ENCODE data around the gene PKMYT1.

The PKMYT1 gene

DNA sequence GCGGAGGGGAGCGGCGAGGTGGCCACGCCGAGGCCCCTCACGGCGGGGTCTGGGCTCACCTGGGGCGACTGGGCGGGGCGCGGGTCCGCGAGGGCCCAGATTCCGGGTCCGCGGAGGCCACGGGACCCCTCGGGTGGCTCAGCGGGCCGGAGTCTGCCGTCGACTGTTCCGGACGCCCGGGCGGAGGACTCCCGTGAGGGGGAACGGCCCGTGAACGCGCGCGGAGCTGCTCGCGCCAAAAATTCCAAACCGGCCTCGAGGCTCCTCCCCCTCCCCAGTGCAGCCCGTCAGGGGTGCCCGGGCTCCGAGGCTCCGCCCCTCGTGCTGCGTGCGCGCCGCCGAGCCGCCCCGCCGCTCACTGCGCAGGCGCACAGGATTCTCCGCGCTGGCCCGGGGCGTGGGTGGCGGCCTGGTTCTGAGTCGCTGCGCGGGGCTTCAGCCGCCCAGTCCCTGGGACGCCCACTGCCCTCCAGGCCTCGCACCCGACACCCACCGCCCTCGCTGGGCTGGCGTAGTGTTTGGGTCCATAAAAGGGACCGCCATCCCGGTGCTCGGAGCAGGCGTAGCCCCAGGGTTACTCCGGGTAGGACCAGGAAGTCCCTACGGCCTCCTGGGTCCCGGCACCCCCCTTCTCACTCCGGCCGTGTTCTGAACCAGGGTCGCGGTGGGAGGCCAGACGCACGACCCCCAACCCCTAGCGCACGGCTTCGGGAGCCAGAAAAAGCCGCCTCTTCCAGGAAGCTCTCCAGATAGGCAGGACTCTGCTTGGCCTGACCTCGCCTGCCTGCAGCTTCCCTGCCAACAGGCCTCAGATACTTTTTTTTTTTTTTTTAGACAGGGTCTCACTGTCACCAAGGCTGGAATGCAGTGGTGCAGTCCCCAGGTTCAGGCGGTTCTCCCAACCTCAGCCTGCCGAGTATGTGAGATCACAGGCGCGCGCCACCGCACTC, at the start of gene PKMYT1:
Gene PKMYT1, minus strand, starts transcription at position 220 of the 950 bp plus-strand sequence. CDS start 789 bp downstream, outside the sequence.
- peak; percentile 68 for DNase-seq

DNA sequence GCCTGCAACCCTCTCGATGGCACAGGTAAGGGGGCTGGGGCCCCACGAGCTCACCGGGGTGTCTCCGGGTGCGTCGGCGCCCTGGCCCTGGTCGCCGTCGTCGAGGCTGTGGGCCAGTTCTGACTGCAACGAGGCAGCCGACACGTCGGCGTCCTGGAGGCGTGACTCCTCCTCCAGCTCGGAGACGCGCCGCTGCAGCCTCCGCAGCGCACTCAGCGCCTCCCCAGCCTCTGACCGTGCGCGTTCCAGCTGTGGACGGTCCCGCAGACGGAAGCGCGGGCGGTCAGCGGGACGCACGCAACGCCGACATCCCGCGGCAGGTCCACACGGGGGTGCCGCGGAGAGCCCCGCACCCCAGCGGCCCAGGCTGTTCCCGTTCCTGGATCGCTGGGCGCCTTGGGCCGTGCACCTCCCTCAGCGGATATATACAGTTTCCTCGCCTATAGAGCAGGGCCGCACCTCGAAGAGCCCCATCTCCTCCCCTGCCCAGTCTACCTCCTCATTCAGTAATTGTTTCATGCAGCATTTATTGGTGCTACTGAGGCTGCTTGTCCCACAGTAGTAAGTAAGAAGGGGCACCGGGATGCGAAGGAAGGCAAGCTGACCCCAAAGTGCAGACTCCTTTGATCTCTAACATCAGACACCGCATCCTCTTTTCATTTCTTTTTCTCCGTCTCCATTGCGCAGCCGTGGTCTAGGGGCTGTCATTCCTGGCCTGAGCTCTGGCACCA, 49.4 kb upstream of the PKMYT1 start:
- no peak for DNase-seq

DNA sequence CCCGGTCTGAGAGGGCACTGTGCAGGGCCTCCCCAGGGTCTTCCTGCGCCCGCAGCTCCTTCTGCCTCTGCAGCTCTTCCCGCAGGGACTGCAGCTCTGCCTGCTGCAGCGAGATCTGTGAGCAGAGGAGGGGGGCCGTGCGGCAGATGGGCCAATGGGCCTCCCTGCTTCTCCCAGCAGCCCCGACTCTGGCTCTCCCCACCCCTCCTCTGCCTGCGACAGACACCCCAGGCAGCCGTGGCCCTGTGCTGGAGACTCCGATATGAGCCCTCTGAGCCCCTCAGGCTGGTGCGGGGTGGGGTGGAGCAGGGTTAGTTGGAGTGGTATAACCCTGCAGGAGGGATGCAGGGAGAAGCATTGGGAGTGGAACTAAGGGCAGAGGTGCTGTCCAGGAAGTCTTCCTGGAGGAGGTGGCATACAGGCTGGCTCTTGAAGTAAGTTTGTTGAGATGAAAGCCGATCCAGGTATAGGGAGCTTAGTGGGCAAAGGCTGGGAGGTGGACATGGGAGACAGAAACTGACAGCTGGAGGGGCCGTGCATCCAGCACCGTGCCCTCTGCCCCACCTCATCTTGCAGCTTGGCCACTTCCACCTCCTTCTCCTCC, 48.6 kb upstream of the PKMYT1 start:
- DNase-seq = no peak

DNA sequence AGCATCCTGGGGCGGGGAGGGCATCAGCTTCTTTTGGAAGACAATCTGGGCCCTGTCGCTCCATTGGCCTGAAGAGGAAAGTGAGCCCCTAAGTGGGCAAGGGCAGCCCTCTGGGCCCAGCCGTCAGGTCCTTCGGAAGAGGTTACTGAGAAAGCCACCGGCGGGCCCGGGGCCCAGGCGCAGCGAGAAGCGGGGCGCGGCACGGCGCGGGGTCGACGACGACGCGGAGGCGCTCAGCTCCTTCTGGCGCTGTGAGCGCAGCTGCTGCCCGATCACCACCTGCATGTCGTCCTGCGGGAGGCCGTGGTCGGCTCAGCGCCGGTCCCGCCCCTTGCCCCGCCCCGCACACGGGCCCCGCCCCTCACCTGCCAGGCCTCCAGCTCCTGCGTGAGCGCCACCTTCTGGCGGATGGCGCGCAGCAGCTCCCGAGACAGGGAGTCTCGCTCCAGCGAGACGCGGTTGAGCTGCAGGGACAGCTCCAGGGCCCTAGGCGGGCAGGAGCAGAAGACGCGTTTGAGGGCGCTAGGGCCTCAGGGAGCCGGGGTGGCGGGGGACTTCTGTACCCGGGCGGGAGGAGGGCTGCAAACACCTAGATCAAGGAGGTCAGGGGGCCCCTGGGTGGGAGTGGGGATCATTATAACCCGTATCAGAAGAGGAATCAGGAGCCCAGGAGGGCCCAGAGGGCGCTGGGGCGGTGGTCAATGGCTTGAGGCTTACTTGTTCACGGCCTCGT, 47.9 kb upstream of the PKMYT1 start:
- peak; percentile 43 for DNase-seq

DNA sequence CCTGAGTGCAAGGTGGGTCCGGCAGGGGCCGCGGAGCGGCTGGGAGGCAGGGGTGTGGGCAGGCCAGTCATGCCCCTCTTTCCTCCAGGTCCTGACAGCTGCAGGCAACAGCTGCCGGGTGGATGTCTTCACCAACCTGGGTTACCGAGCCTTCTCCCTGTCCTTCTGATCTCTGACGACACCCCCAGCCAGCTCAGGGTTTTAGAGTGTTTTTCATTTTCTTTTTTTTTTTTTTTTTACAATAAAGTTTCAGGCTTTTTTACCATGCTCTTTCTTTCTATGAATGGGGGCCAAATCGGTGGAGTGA, 47.2 kb upstream of the PKMYT1 start:
- no peak for DNase-seq

DNA sequence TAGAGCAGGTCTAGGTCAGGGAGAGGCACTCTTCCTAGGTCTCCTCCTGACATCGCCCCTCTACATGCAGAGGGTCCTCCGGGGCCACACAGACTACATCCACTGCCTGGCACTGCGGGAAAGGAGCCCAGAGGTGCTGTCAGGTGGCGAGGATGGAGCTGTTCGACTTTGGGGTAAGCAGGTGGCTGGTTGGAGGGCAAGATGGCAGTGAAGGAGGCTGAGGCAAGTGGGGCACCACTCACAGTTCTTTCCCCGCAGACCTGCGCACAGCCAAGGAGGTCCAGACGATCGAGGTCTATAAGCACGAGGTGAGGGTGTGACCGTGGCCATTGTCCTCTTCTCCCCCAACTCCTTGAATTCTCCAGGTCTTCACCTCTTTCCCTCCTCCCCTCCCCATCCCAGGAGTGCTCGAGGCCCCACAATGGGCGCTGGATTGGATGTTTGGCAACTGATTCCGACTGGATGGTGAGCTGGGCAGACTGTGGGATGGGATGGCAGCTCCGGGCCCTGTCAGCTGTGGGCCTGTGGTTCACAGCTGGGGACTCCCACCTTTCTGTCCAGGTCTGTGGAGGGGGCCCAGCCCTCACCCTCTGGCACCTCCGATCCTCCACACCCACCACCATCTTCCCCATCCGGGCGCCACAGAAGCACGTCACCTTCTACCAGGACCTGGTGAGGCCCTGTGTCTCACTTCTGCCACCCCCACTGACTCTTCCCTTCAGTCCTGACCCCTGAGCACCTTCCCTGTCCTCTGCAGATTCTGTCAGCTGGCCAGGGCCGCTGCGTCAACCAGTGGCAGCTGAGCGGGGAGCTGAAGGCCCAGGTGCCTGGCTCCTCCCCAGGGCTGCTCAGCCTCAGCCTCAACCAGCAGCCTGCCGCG, 46.6 kb upstream of the PKMYT1 start:
- DNase-seq = no peak

DNA sequence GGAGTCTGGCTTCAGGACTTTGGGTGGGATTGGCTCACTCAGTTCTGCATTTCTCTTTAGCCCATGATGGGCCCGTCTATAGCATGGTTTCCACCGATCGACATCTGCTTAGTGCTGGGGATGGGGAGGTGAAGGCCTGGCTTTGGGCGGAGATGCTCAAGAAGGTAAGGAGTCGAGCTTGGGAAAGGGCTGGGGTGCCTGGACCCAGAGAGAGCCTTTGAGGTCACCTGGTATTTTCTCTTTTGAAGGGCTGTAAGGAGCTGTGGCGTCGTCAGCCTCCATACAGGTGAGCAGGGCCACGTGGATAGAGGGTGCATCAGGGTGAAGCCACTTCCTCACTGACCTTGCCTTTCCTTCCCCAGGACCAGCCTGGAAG, 45.7 kb upstream of the PKMYT1 start:
- no peak for DNase-seq

DNA sequence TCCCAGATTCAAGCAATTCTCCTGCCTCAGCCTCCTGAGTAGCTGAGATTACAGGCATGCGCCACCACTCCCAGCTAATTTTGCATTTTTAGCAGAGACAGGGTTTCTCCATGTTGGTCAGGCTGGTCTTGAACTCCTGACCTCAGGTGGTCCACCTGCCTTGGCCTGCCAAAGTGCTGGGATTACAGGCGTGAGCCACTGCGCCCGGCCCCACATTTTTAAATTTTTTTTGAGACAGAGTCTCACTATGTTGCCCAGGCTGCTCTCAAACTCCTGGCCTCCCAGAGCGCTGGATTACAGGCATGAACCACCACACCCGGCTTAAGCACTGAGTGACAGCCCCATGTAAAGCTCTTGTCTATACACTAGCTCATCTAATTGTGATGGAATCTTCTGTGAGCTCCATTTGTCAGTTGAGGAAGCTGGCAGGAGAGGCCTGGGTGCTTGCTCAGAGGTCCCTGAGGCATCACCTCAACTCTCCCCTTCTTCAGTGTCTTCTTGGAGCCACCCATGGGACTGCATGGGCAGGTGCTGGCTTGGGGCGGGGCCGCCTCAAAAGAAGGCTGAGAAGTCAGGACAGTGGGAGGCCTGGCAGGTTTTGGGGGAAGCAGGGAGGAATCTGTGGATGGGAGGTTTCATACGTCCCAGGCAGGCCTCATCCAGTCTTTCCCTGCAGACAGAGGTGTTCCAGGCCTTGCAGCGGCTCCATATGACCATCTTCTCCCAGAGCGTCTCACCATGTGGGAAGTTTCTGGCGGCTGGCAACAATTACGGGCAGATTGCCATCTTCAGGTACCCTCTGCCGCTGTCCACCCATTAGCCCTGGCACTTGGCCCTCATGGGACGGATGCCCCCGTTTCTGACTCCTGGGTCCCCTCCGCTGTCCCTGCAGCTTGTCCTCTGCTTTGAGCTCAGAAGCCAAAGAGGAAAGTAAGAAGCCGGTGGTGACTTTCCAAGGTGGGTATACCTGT, 45.1 kb upstream of the PKMYT1 start:
- no peak for DNase-seq

DNA sequence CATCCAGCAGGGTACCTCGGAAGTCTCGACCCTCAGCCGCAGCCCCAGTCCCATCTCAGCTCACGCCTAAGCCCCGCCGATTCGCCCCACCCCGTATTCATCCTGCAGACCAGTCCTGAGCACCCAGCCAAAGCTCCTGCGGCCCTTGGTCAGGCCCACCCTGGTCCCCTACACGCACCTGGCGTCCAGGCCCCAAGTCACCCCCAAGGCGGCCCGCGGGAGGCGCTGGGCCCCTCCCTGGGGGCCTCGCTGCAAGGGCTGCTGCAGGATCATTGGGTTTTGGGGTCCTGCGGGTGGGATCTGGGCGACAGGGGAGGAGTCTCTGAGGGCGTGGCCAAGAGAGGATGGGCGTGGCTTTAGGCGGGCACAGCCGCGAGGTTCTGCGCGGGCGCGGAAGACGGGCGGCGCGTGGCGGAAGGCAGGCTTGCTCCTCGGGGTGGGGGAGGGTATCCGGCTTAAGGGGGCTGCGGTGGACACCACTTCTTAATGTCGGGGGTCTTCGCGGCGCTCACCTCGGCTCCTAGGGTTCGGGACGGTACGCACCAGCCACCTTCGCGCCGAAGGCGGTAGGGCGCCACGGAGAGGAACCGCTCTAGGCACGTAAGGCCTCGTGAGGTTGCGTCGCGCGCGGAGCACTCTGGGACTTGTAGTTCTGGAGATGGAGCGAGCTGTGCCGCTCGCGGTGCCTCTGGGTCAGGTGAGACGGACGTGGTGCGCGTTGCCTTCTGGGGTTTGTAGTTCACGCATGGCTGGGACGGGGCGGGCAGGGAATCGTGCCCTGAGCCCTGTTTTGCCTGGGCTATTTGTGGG, 43.6 kb upstream of the PKMYT1 start, which contains the start of the genes HCFC1R1 and THOC6:
Gene HCFC1R1, minus strand, starts transcription at position 274 of the 810 bp plus-strand sequence. Its CDS starts 1 bp downstream, at position 273.
Gene THOC6, plus strand, starts transcription at position 367 of the 810 bp plus-strand sequence. Its CDS starts 292 bp downstream, at position 659.
- DNase-seq = peak; percentile 98

DNA sequence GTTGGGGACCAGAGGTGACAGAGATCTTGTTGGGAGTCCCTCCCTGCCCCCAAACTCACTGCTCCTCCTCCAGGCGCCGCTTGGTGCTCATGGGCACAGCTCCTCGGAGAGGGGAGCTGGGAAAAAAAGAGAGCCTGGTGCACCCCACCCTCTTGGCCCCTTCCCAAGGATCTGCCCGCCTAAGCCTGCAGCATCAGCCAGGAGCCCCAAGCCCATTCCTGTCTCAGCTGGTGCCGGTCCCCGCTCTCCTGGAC, 43.1 kb upstream of the PKMYT1 start:
- DNase-seq = peak; percentile 93

DNA sequence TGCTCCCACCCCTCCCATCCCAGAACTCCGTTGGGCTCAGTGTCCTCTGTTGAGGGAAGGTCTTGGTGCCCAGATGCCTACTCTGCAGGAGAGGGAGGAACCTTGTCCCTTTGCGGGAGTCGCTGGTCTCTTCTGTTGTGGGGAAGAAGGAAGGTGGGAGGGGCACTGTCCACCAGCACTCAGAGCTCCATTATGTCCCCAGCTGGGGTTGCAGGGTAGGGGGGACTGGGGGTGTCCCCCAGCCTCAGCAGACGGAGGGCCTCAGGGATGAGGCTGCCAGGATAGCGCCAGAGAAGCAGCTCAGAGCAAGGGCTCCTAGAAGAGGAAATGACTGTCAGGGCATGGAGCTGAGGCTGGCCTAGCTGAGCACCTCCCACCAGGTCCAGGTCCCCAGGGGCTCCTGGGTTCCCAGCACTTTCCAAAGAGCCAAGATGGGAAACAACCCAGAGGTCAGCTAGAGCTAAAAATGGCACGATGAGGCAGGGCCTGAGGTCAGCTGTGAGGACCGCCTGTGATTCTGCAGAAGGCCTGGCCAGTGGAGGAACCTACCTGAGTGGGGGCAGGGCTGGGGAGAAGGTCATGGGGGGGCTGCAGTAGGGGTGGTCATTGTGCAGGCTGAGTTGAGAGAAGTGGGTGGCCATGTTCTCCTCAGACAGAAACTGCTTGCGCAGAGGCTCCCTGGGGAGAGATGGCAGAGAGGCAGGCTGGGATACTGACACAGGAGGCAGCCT, 42.6 kb upstream of the PKMYT1 start:
- DNase-seq = no peak

DNA sequence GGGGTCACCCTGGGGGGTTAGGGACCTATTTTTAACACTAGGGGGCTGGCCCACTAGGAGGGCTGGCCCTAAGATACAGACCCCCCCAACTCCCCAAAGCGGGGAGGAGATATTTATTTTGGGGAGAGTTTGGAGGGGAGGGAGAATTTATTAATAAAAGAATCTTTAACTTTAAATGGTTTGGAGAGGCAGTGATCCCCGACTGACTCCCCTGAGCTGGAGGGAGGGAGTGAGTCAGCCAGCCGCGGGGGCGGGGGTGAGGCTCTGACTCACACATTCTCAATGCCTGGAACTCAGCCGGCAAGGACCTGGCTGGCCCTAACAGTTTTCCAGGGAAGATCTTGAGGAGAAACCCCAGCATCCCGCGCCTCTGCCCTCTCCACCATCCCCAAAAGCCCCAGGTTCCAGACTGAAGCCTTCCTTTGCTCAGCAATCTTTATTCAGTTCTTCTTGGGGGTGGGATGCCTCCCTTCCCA, 42.0 kb upstream of the PKMYT1 start:
- peak; percentile 94 for DNase-seq

DNA sequence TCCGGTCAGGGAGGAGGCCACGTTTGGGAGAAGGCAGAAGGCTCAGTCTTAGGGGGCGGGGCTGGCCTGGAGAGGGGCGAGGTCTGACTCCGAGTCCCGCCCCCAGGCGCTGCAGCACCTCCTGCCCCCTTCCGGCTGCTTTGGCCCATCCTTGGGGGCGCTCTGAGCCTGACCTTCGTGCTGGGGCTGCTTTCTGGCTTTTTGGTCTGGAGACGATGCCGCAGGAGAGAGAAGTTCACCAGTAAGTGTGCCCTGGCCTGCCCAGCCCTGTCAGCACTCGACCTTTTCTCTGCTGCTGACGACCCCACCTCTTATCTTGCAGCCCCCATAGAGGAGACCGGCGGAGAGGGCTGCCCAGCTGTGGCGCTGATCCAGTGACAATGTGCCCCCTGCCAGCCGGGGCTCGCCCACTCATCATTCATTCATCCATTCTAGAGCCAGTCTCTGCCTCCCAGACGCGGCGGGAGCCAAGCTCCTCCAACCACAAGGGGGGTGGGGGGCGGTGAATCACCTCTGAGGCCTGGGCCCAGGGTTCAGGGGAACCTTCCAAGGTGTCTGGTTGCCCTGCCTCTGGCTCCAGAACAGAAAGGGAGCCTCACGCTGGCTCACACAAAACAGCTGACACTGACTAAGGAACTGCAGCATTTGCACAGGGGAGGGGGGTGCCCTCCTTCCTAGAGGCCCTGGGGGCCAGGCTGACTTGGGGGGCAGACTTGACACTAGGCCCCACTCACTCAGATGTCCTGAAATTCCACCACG, 41.4 kb upstream of the PKMYT1 start:
- DNase-seq = peak; percentile 91

DNA sequence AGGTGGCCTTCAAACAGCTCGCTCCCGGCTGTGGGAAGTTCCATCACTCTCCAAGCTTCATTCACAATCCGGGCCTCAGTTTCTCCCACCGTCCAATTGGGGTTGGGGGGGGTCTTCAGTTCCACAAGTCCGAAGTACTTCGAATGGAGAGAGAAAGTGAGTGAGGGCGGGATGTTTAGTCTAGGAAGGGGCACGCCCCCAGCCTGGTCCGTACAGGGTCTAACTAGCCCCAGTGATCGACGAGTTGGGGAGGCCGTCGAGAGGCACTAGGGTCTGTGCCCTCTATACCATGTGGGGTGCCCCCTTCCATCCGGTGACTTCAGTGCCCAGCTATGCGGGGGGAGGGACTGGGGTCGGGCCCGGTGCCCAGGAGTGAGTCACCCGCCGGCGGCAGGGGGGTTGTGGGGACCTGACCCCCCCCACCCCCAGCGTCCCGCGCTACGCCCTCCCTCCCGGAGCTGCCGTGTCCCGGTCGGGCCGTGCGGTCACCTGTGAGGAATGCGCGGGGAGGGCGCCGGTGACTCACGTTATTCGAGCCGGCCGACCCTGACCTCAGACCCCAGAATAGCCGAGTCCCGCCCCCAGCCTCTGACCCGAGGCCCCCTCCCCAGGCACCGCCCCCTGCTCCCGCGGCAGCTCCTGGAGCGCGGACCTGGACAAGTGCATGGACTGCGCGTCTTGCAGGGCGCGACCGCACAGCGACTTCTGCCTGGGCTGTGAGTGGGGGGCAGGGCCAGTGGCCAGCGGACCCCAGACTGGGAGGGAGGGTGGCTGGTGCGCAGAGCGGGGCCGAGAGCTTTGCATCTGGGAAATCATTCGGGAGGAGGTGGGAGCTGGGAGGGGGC, 40.6 kb upstream of the PKMYT1 start:
- peak; percentile 89 for DNase-seq

DNA sequence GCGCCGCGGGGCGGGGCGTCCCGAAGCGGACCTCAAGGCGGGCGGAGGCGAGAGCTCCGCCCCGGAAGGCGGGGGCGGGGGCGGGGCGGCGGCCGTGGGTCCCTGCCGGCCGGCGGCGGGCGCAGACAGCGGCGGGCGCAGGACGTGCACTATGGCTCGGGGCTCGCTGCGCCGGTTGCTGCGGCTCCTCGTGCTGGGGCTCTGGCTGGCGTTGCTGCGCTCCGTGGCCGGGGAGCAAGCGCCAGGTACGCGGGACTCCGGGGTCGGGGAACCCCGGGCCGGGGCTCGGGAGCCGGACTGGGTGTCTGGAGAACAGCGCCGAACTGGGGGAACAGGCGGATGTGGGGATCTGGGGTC, 40.0 kb upstream of the PKMYT1 start, which contains the start of gene TNFRSF12A:
Gene TNFRSF12A, plus strand, starts transcription at position 122 of the 357 bp plus-strand sequence. Its CDS starts 30 bp downstream, at position 152.
- peak; percentile 43 for DNase-seq

DNA sequence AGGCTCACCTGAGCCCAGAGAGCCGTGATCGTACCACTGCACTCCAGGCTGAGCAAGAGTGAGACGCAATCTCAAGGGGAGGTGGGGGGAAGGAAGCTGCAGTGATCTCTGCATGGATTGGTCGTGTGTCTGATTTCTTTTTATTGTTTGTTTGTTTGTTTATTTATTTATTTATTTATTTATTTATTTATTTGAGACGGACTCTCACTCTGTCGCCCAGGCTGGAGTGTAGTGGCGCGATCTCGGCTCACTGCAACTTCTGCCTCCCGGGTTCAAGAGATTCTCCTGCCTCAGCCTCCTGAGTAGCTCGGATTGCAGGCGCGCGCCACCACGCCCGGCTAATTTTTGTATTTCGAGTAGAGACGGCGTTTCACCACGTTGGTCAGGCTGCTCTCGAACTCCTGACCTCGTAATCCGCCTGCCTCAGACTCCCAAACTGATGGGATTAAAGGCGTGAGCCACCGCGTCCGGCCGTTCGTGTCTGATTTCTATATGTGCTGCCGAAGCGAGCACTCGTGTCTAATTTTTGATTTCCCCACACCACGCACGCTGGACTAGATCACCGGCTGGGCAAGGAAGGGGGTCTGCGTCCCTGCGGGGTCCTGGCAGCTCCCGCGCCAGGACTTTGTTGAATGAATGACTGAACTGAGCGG, 39.5 kb upstream of the PKMYT1 start:
- no peak for DNase-seq

All from kidney glomerular epithelial cell (primary cell).